Uterus (tissue), 4 donors: Measurements from ENCODE around the gene LILRB5. TPM values are rescaled to one million over a fixed set of nuclear protein-coding genes. Genes with fewer than 3 reads are reported as not detected.
"Not testable (repeated sequence)": the region's sequence is repeated elsewhere in the genome, so short reads cannot be mapped to it uniquely, and the experiment has no call there.

Source experiments
- DNase-seq, 2 donors: peaks; one replicate each; pipeline ENCODE4 v3.0.0-alpha.2; 2019 to 2020
- H3K27ac ChIP-seq, 2 donors: fragments of 200-600 bp; sonication (generic); 1 replicate in 1 of 2; 2 replicates in 1 of 2; pipeline ENCODE4 v1.5.1; 2016 to 2018
- H3K27me3 ChIP-seq, 2 donors: fragments of 200-600 bp; sonication (generic); one replicate each; pipeline ENCODE4 v1.5.1; 2018 to 2019; ENCODE audit warnings: control low read depth in 1 of 2
- H3K36me3 ChIP-seq, 2 donors: fragments of 200-600 bp; sonication (generic); one replicate each; pipeline ENCODE4 v1.5.1; 2019; ENCODE audit warnings: control low read depth in 1 of 2
- H3K4me1 ChIP-seq, 2 donors: fragments of 200-600 bp; sonication (generic); one replicate each; pipeline ENCODE4 v1.5.1; 2018 to 2019; ENCODE audit warnings: control low read depth in 1 of 2
- H3K4me3 ChIP-seq, 2 donors: fragments of 200-600 bp; sonication (generic); 1 replicate in 1 of 2; 2 replicates in 1 of 2; pipeline ENCODE4 v1.5.1; 2018 to 2019; ENCODE audit warnings: mild to moderate bottlenecking in 1 of 2
- H3K9me3 ChIP-seq, 2 donors: fragments of 200-600 bp; sonication (generic); one replicate each; pipeline ENCODE4 v1.5.1; 2019; ENCODE audit warnings: control low read depth in 1 of 2
- CTCF ChIP-seq, 4 experiments: fragments of 200-600 bp in 2 of 4; fragments of 450-650 bp in 2 of 4; sonication (generic) in 2 of 4; IDR thresholded peaks; one replicate each; pipeline ENCODE4 v1.5.1; 2016 to 2019; ENCODE audit warnings: antibody characterized with exemption in 4 of 4, mild to moderate bottlenecking in 2 of 4, moderate library complexity in 1 of 4
- POLR2A ChIP-seq, 2 donors: fragments of 450-650 bp; IDR thresholded peaks; one replicate each; pipeline ENCODE4 v1.6.1; 2016; ENCODE audit warnings: antibody characterized with exemption in 2 of 2, mild to moderate bottlenecking in 1 of 2, moderate library complexity in 1 of 2
- intact Hi-C: fragments of 100-400 bp; cut with DNase I; formaldehyde crosslinking; loops from one replicate; pipeline ENCODE4 v1.15.1; 2023; ENCODE audit warnings: low total_unique reads
- total RNA-seq, 4 donors: library from RNA; depleted of rRNA in 3 of 4; stranded (reverse); fragments of >200 nt in 3 of 4; gene quantifications; one replicate each; pipeline versions ENCODE4 v1.1.0 to v1.2.4, GENCODE V29; 2014 to 2023
- donor health status: DM: yes; HTN: yes; CAD: no.

Gene LILRB5
- total RNA-seq, 4 donors from 2014 or later = 3.2 to 3.7 (median 3.7) TPM; not detected in 1

DNA sequence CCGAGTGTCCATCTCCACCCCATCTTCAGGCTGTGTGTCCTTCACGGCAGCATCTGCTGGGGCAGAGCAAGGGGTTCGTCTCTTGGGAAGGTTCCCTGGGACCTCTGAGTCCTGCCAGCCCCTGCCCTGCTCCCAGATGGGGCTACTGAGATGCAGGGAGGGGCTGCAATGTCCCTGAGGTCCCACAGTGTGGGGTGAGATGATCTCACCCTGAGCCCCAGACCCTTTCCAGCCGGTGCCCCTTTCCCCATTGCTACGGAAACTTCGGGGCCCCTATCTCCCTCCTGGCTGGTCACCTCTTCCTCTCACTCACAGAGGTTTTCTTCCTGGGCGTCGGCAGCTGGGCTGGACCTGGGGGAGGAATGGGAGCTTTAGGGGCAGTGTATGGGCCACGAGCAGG, 18.9 kb upstream of the LILRB5 start:
- no peaks in the 10 kb centered on the region for H3K27me3 ChIP-seq

GRCh38 chr19:54274516-54274915, 17.4 kb upstream of the LILRB5 start:
- H3K27me3 ChIP-seq, H3K36me3 ChIP-seq, H3K9me3 ChIP-seq, H3K4me1 ChIP-seq, DNase-seq, intact Hi-C loops, H3K27ac ChIP-seq, H3K4me3 ChIP-seq: not testable (repeated sequence)

More for the DNA sequence above, 18.9 kb upstream of the LILRB5 start:
- TF ChIP-seq POLR2A (IDR thresholded peaks at IDR 0.05) (no peak), CTCF (IDR thresholded peaks at IDR 0.05) (no peak)
- no peaks in the 10 kb centered on the region for H3K4me1 ChIP-seq
- no peak overlapping the region for H3K27ac ChIP-seq
- no peaks in the 10 kb centered on the region for H3K9me3 ChIP-seq
- no peak for DNase-seq
- no peak overlapping the region for H3K4me3 ChIP-seq
- no peaks in the 10 kb centered on the region for H3K36me3 ChIP-seq
- intact Hi-C loops = no loop called here

DNA sequence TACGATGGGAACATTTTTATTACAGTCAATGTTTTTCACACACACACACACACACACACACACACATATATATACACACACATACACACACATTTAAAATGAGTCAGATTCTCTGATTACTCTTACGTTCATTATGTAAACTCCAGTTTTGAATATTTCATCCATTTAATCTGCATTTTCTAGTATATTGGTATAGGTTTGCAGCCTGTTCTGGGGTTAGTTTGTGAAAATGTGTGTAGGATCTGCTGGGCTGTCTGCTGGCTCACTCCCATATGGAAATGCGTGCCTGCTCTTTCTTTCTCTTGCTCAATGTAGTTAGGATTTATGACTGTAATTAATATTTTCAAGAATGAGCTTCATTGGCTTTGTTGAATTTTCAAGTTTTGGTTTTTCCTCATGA, 16.7 kb upstream of the LILRB5 start:
- H3K4me3 ChIP-seq = no peak overlapping the region

GRCh38 chr19:54272181-54272580, 15.1 kb upstream of the LILRB5 start:
- H3K27ac ChIP-seq, H3K9me3 ChIP-seq, intact Hi-C loops, H3K27me3 ChIP-seq, H3K4me1 ChIP-seq, DNase-seq, H3K36me3 ChIP-seq, H3K4me3 ChIP-seq: not testable (repeated sequence)

More for the DNA sequence above, 16.7 kb upstream of the LILRB5 start:
- no peak overlapping the region for H3K27ac ChIP-seq
- H3K9me3 ChIP-seq = no peaks in the 10 kb centered on the region
- H3K36me3 ChIP-seq = no peaks in the 10 kb centered on the region
- no peaks in the 10 kb centered on the region for H3K4me1 ChIP-seq
- TF ChIP-seq POLR2A (IDR thresholded peaks at IDR 0.05) = no peak
- TF ChIP-seq CTCF (IDR thresholded peaks at IDR 0.05) = no peak
- no peak for DNase-seq
- no peaks in the 10 kb centered on the region for H3K27me3 ChIP-seq
- intact Hi-C loops = no loop called here

DNA sequence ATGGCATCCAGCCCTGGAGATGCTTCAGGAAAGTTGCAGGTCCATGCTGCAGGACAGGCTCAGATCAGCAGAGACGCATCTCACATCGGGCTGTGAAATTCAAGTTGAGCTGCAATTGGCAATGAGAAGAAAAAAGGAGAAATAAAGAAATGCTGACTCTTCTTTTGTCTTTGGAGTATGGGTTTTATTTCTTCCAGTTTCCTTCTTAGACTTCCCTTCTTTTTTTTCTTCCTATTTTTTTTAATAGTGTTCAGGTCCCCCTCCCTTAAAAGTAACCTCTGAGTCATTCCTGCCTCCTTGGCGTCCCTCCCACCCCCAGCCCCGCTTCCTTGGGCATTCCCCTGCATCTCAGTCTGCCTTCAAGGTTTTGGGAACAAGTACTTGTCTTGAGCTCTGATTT, 14.5 kb upstream of the LILRB5 start:
- intact Hi-C loops, H3K4me1 ChIP-seq, H3K27me3 ChIP-seq, H3K36me3 ChIP-seq, H3K27ac ChIP-seq, H3K4me3 ChIP-seq, H3K9me3 ChIP-seq, DNase-seq: not testable (repeated sequence)

- Histone ChIP-seq H3K4me1 (no peaks in the 10 kb centered on the region), H3K9me3 (no peaks in the 10 kb centered on the region), H3K27ac (no peak overlapping the region), H3K27me3 (no peaks in the 10 kb centered on the region), H3K36me3 (no peaks in the 10 kb centered on the region), H3K4me3 (no peak overlapping the region)
- intact Hi-C loops = no loop called here
- no peak for DNase-seq
- TF ChIP-seq CTCF (IDR thresholded peaks at IDR 0.05) (no peak), POLR2A (IDR thresholded peaks at IDR 0.05) (no peak)
Measured at GRCh38 chr19:54271106-54271505, 14.0 kb upstream of the LILRB5 start.

GRCh38 chr19:54268936-54269335, 11.9 kb upstream of the LILRB5 start:
- intact Hi-C loops = no loop called here
- H3K27me3 ChIP-seq = no peaks in the 10 kb centered on the region

More at GRCh38 chr19:54268936-54269335, 11.9 kb upstream of the LILRB5 start:
- no peaks in the 10 kb centered on the region for H3K9me3 ChIP-seq
- no peak for DNase-seq
- no peaks in the 10 kb centered on the region for H3K4me1 ChIP-seq
- no peak for TF ChIP-seq POLR2A (IDR thresholded peaks at IDR 0.05)
- no peak for TF ChIP-seq CTCF (IDR thresholded peaks at IDR 0.05)
- H3K4me3 ChIP-seq = no peak overlapping the region
- no peaks in the 10 kb centered on the region for H3K36me3 ChIP-seq
- H3K27ac ChIP-seq = no peak overlapping the region
